GM19452 (cell line): ENCODE data around the gene PLP1.
"Not testable (repeated sequence)": the region's sequence is repeated elsewhere in the genome, so short reads cannot be mapped to it uniquely, and the experiment has no call there.

Experiments
- ATAC-seq: cut with Tn5 transposase; IDR thresholded peaks from one replicate; pipeline ENCODE4 v1.9.1; 2021; ENCODE audit not compliant: unreplicated experiment

Gene PLP1

DNA sequence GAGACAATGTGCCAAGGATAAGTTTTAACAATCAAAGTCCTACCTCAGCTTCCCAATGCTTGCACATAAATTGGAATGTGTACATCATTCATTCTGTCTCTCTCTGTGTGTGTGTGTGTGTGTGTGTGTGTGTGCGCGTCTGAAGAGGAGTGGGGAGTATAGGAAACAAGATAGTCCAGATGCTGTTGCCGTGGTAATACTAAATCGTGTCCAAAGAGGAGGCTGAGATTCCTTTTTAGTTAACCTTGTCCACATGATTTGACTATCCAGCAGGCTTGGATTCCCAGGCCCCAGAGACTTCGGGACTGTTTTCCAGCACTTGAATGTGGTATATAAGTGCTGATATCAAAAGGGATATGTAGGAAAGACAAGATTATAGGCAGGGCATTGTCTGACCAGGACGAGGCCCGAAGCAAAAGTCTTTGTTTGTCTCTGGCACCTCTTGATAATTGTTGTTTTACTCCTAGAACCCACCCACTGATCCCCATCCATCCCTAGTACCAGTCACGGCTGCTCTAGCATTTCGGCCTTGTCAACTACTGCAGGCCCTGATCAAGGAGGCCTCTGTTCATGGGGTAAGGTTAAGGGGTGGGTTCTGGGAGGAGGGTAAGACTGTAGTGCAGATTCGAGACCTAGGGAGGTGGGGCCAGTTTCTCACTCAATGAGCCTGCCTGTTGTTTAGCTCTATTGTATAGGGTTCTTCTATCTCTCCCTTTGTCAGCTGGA, 3.9 kb downstream of the PLP1 start:
- ATAC-seq = no peak

GRCh38 chrX:103781062-103781402, 4.4 kb downstream of the PLP1 start:
- no peak for ATAC-seq

- no peak for ATAC-seq
Measured at GRCh38 chrX:103781706-103782105, 5.1 kb downstream of the PLP1 start.

GRCh38 chrX:103782640-103783039, 6.0 kb downstream of the PLP1 start:
- ATAC-seq = no peak

DNA sequence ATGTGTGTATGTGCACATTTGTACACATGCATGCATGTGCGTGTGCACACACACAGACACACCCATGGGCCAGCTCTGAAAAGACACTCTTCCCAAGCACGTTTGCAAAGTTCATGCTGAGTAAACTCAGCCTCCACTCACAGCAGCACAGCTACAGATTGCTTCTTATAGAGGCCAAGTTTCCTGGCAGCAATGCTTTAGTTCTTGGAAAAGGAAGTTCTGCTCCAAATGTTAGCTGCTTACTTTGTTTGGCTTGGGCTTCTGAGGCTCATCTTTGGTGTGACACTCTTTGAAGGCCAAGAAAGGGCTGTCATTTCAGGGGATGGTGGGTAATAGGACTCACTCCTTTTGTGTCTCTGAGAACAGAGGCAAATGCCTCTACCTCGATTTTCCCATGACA, 6.6 kb downstream of the PLP1 start:
- no peak for ATAC-seq

DNA sequence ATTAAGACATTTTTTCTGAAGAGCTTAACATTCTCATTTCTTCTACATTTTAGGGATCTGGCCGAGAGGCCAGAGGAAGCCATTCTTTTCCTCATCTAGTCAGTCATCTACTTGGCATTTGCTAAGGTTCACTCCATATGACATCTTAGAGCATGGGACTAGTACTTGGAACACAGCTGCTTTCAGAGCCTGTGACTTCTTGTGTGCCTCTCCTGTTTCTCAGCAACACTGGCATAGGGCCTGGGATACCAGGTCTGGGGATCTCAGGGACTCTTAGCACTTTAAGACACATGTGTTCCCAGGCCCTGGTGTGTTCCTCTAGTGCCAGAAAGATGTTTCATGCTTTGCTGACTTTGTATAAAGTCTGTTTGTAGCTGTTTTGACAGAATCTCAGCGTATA, 7.3 kb downstream of the PLP1 start:
- no peak for ATAC-seq

DNA sequence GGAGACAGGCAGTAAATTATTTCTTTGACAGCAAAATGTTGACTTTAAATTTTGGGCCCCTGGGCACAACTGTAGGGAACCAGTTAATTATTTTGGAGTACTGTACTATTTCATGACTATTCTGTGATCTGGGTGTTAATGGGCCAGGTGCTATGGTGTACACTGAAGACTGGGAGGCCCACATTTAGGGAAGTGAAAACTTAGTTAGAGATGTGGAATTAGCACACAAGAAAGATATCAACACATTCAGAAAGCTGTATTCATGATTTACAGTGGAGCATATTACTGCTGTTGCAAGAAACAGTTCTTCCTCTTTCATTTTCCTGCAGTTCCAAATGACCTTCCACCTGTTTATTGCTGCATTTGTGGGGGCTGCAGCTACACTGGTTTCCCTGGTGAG, 12.4 kb downstream of the PLP1 start:
- ATAC-seq = peak; percentile 76

DNA sequence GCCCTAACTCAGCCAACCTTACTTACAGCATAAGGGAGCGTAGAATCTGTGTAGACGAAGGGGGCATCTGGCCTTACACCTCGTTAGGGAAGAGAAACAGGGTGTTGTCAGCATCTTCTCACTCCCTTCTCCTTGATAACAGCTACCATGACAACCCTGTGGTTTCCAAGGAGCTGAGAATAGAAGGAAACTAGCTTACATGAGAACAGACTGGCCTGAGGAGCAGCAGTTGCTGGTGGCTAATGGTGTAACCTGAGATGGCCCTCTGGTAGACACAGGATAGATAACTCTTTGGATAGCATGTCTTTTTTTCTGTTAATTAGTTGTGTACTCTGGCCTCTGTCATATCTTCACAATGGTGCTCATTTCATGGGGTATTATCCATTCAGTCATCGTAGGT, 14.6 kb downstream of the PLP1 start:
- no peak for ATAC-seq

DNA sequence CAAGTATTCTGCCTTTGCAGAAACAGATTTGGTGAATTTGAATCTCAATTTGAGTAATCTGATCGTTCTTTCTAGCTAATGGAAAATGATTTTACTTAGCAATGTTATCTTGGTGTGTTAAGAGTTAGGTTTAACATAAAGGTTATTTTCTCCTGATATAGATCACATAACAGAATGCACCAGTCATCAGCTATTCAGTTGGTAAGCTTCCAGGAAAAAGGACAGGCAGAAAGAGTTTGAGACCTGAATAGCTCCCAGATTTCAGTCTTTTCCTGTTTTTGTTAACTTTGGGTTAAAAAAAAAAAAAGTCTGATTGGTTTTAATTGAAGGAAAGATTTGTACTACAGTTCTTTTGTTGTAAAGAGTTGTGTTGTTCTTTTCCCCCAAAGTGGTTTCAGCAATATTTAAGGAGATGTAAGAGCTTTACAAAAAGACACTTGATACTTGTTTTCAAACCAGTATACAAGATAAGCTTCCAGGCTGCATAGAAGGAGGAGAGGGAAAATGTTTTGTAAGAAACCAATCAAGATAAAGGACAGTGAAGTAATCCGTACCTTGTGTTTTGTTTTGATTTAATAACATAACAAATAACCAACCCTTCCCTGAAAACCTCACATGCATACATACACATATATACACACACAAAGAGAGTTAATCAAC, 15.3 kb downstream of the PLP1 start:
- no peak for ATAC-seq

DNA sequence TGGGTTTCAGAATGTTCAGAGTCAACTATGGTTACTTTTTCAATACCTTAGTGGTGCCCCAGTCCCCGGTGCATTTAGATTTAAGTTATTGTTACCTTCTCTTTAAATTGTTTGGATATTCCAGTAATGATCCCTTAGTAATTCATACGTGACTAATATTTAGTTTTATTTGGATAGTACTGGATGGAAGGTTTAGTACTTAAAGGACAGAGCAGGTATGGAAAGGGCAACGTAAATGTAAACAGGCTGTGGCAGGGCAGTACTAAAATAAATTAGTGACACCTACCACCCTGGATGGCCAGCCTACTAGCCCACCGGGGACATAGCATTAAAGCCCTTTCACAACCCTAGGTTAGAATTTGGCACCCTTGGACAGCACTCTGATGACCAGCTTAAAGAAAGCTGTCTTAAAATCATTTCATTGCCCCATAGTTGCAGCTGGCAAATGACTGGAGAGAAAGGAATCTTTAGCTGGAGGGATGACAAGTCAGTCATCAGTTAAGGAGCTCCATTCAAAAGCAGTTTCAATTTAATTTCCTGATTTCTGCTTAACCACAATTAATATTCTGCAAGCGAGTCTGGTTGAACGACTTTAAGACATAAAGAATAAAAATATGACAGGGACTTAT, 16.4 kb downstream of the PLP1 start:
- no peak for ATAC-seq

DNA sequence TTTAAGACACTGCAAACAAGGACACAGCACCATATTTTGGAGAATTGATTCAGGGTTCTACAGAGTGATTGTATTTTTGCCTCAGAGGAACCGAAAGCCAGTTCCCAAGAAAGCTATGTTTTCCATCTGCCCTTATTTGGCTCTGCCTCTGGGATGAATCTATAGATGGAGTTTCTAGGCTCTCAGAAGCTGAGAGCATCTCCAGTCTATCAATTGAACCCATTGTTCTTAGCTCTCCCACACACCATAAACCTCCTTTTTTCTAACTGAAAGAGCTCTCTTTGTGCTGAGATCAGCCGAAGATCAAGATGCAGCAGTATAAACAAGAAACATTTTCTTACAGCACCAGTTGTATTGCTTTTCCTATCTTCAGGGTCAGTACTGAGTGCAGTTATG, 16.9 kb downstream of the PLP1 start:
- ATAC-seq = no peak

DNA sequence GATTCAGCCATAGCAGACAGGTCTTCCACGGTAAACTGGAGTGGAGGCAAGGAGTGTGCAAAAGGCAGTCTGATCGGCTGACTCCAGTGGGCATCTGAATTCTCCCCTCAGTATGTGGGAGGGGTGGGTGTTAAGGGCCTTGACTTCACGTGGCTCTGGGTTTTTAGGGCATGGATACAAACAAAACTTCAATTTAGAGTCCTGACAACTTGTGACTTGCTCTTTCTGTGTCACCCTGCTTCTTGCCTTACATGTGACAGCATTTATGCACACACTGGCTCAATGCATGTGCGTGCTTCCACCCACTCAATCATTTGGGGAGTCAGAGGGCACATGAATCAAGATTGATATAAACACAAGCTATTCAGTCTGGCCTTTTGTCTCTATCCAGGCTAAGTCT, 17.5 kb downstream of the PLP1 start:
- ATAC-seq = no peak

DNA sequence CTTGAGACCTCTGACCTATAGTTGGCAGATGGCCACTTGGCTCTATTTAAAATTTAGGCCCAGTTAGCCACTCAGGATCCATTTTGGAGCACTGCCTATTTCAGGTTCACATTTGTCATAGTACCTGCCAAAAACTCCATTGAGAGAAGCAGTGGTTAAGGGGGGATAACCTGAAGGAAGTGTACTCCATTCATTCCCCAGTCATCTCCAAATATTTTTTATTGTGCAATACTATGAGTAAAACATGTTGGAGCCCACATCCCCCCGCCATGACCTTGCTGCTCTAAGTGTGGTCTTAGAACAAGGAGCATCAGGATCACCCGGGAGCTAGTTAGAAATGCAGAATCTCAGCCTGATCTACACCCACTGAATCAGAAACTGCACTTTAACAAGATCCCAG, 21.1 kb downstream of the PLP1 start:
- no peak for ATAC-seq

GRCh38 chrX:103800318-103800717, 23.7 kb downstream of the PLP1 start:
- no peak for ATAC-seq

GRCh38 chrX:103805860-103806259, 29.2 kb downstream of the PLP1 start:
- no peak for ATAC-seq

DNA sequence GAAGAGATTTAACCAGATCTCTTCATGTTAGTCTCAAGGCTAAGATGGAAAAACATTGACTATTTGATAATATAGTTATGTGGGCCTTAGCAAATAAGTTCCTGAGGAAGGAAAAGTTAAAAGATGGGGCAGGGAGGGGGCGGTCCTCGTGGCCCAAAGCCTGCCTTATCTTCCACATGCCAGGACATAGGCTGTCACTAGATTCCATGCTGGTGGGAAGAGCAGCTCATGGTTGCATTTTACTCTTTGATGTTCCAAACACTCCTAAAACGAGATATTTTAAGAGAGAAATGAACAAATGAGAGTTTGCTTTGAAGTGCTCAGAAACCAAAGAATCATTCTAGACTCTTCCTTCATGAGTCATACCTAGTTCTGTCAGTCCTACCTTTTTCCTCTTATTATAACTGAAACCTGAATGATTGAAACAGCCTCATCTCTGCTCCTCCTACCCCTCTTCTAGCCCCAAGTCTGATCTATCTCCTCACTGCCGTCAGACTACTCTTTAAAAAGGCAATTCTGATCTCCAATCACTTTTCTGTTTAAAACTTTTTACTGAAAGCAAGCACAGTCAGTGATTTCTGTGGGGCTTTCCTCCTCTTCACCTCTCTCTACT, 30.3 kb downstream of the PLP1 start:
- ATAC-seq = no peak

DNA sequence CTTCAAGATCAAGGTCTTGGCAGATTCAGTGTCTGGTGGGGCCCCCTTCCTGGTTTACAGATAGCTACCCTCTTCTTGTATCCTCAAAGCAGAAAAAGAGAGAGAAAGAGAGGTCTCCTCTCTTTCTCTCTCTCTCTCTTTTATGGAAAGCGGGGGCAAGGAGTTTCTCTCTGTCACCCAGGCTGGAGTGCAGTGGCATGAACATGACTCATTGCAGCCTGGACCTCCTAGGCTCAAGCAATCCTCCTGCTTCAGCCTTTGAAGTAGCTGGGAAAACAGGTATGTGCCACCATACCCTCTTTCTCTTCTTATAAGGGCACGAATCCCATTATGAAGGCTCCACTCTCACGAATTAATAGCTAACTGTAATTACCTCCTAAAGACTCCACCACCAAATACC, 35.2 kb downstream of the PLP1 start:
- no peak for ATAC-seq

GRCh38 chrX:103817101-103817500, 40.5 kb downstream of the PLP1 start:
- not testable (repeated sequence) for ATAC-seq

DNA sequence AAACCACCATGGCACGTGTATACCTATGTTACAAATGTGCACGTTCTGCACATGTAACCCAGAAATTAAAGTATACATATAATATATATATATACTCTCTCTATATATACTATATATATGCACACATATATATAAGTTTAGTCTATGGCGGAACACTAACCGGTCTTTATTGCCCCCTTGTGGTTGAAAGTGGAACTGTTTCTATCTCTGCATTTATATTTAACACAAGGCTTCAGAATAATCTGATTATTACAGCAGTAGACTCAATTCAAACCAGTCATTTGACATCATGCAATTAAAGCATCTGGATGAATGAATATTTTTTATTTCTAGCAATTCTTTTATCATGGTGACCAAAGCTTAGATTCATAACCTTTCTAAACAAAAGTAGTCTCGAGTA, 40.9 kb downstream of the PLP1 start:
- no peak for ATAC-seq

DNA sequence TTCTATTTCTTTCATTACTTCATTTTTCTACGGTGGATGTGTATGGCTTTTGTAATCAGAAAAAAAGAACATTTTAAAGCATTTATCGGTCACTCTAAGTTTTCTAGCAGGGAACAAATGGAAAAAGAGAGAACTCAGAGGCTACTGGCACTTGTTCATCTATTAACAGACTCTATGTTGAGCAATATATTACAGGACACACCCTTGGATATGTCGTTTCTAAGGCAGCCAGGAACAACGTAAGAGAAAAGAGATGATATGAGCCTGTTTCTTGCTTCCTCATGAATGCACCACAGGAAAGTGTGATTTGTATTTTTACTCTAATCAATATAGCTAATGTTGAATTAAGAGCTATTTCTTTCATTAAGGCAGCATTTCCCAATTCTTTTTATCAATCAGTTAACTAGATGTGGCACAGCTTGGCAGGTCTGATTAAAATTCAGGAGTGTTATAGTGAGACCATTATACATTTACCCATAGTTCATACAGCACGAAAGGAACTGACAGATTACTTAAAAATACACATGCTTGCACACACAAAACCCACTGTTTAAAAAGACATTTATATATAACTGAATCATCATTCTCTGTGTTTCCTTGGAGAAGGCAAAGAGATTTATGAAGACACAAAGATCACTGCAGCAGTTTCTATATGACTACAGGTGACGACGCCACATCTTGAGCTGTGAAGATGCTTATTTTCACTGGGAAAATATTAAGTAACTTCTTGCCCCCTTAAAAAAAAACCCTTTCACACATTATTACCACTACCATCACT, 42.4 kb downstream of the PLP1 start:
- no peak for ATAC-seq

DNA sequence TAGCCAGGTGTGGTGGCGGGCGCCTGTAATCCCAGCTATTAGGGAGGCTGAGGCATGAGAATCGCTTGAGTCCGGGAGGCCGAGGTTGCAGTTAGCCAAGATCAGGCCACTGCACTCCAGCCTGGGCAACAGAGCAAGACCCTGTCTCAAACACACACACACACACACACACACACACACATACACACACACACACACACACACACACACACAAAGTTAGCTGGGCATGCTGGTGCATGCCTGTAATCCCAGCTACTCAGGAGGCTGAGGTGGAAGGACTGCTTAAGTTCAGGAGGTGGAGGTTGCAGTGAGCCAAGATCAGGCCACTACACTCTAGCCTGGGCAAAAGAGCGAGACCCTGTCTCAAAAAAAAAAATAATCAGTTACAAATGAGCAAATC, 44.2 kb downstream of the PLP1 start:
- not testable (repeated sequence) for ATAC-seq
